ENCODE results near the gene ATP8B4. TPM values are rescaled to one million over a fixed set of nuclear protein-coding genes. Genes with fewer than 3 reads are reported as not detected.
A peak's percentile ranks its signal among the peaks of the same experiment; 100 is the strongest.

The ATP8B4 gene
- total and polyA plus RNA-seq, 12 donors, result 0.39 to 5.3 (median 1.6) TPM

GRCh38 chr15:49843725-49844124, 275.3 kb downstream of the ATP8B4 start:
- DNase-seq, result no peak
- no peak for TF ChIP-seq CTCF (IDR thresholded peaks at IDR 0.05)
- H3K27me3 ChIP-seq, result no peaks in the 10 kb centered on the region
- peaks cover 0 to 6% (median 0%) of the 10 kb centered on the region in 9 donors for H3K4me1 ChIP-seq
- H3K9me3 ChIP-seq, result peaks cover 0 to 37% (median 0%) of the 10 kb centered on the region in 11 donors
- intact Hi-C loops (cut with DNase I), result no loop called here
- 87 to 94% methylated on average over 5 of the region's 5 CpGs for WGBS, 2 donors
- H3K4me3 ChIP-seq, result no peak overlapping the region
- ATAC-seq, result no peak
- H3K27ac ChIP-seq, result no peak overlapping the region
- H3K36me3 ChIP-seq, result peaks cover 0 to 32% (median 0%) of the 10 kb centered on the region in 9 donors

- H3K9me3 ChIP-seq, result peaks cover 0 to 51% (median 0%) of the 10 kb centered on the region in 11 donors
- peaks cover 0 to 4% (median 0%) of the 10 kb centered on the region in 9 donors for H3K4me1 ChIP-seq
- 56 to 57% methylated on average over 4 of the region's 4 CpGs for WGBS, 2 donors
- DNase-seq (no peak), ATAC-seq (no peak)
- H3K4me3 ChIP-seq, result no peak overlapping the region
- no peak overlapping the region for H3K27ac ChIP-seq
- H3K27me3 ChIP-seq, result no peaks in the 10 kb centered on the region
- no peak for TF ChIP-seq CTCF (IDR thresholded peaks at IDR 0.05)
- intact Hi-C loops (cut with DNase I), result no loop called here
- peaks cover 0 to 32% (median 0%) of the 10 kb centered on the region in 9 donors for H3K36me3 ChIP-seq
Observed at GRCh38 chr15:49842031-49842730, 276.9 kb downstream of the ATP8B4 start.

GRCh38 chr15:49832511-49832910, 286.5 kb downstream of the ATP8B4 start:
- ATAC-seq (no peak), DNase-seq (no peak)
- peak overlapping the region in 1 of 10 donors; percentile 71 for H3K27ac ChIP-seq
- no peaks in the 10 kb centered on the region for H3K36me3 ChIP-seq
- peaks cover 0 to 31% (median 0%) of the 10 kb centered on the region in 11 donors for H3K9me3 ChIP-seq
- H3K27me3 ChIP-seq, result no peaks in the 10 kb centered on the region
- no peaks in the 10 kb centered on the region for H3K4me1 ChIP-seq
- H3K4me3 ChIP-seq, result no peak overlapping the region
- intact Hi-C loops (cut with DNase I), result no loop called here
- 78% methylated on average over 8 of the region's 8 CpGs for WGBS, 2 donors
- TF ChIP-seq CTCF (IDR thresholded peaks at IDR 0.05), result peak in 6 of 9 donors; percentile 6 to 36 (median 16)

GRCh38 chr15:49831206-49831965, 287.6 kb downstream of the ATP8B4 start:
- H3K4me3 ChIP-seq, result no peak overlapping the region
- ATAC-seq, result peak; percentile 28 to 99 (median 65)
- 32 to 35% methylated on average over 5 of the region's 5 CpGs for WGBS, 2 donors
- no peaks in the 10 kb centered on the region for H3K27me3 ChIP-seq
- peak overlapping the region in 4 of 10 donors; percentile 9 to 71 (median 21) for H3K27ac ChIP-seq
- intact Hi-C loops (cut with DNase I), result no loop called here
- no peak for TF ChIP-seq CTCF (IDR thresholded peaks at IDR 0.05)
- no peaks in the 10 kb centered on the region for H3K4me1 ChIP-seq
- H3K36me3 ChIP-seq, result no peaks in the 10 kb centered on the region
- peak; percentile 22 to 44 for DNase-seq
- H3K9me3 ChIP-seq, result peaks cover 0 to 20% (median 0%) of the 10 kb centered on the region in 11 donors
